OCI-LY3 (cell line): Measurements from ENCODE around the gene FBXW7.

Source experiments
- H2AFZ ChIP-seq: fragments of 200-600, 300-600 bp; shearing (Covaris generic); 2 replicates; pipeline ENCODE4 v1.6.0; 2014; ENCODE audit warnings: antibody characterized with exemption, low read depth, low read length
- H3K27ac ChIP-seq: fragments of 200-600, 300-600 bp; sonication (generic); 2 replicates; pipeline ENCODE4 v1.5.1; 2014; ENCODE audit warnings: mild to moderate bottlenecking, low read length, moderate library complexity, mixed read lengths
- H3K27me3 ChIP-seq: fragments of 200-600, 300-600 bp; sonication (generic); 2 replicates; pipeline ENCODE4 v1.6.1; 2014; ENCODE audit warnings: low read depth, low read length, mixed read lengths
- H3K36me3 ChIP-seq: fragments of 200-600, 300-600 bp; sonication (generic); replicated peaks from 2 replicates; pipeline ENCODE3; 2014; ENCODE audit warnings: low read depth, low read length, mixed read lengths
- H3K4me1 ChIP-seq: fragments of 300-600, 200-600 bp; sonication (generic); 2 replicates; pipeline ENCODE4 v1.6.1; 2014; ENCODE audit warnings: low read length, mixed read lengths
- H3K4me2 ChIP-seq: fragments of 200-600, 300-600 bp; sonication (generic); 2 replicates; pipeline ENCODE4 v1.6.1; 2014; ENCODE audit warnings: low read length, mixed read lengths
- H3K4me3 ChIP-seq: fragments of 300-600, 200-600 bp; sonication (generic); 2 replicates; pipeline ENCODE4 v1.5.1; 2014; ENCODE audit warnings: antibody characterized with exemption, mild to moderate bottlenecking, low read length, moderate library complexity
- H3K79me2 ChIP-seq: fragments of 300-600, 200-600 bp; shearing (Covaris generic); 2 replicates; pipeline ENCODE4 v1.6.1; 2014; ENCODE audit warnings: mild to moderate bottlenecking, low read length, mixed read lengths
- H3K9ac ChIP-seq: fragments of 300-600, 200-600 bp; shearing (Covaris generic); 2 replicates; pipeline ENCODE4 v1.6.0; 2014; ENCODE audit warnings: mild to moderate bottlenecking, low read length, moderate library complexity
- H3K9me3 ChIP-seq: fragments of 200-600, 300-600 bp; shearing (Covaris generic); 2 replicates; pipeline ENCODE4 v1.6.1; 2014; ENCODE audit warnings: low read length, mixed read lengths; ENCODE audit not compliant: insufficient read depth
- H4K20me1 ChIP-seq: fragments of 200-600, 300-600 bp; sonication (generic); 2 replicates; pipeline ENCODE4 v1.6.1; 2016; ENCODE audit warnings: low read length, mixed read lengths; ENCODE audit not compliant: insufficient read depth
- CTCF ChIP-seq: fragments of 200-600, 300-600 bp; sonication (generic); IDR thresholded peaks from 2 replicates; pipeline ENCODE4 v1.5.1; 2014; ENCODE audit warnings: antibody characterized with exemption, low read length, low read depth
- EZH2phosphoT487 ChIP-seq: fragments of 200-600 bp; shearing (Covaris generic); IDR thresholded peaks from 2 replicates; pipeline ENCODE4 v1.6.1; 2018; ENCODE audit warnings: antibody characterized with exemption, mixed run types, low read depth

Gene FBXW7

GRCh38 chr4:152308951-152309350 lies 226.9 kb downstream of the FBXW7 start:
- Histone ChIP-seq H3K9me3 (no peaks in the 10 kb centered on the region), H3K27ac (no peak overlapping the region), H3K79me2 (no peaks in the 10 kb centered on the region), H4K20me1 (no peaks in the 10 kb centered on the region), H3K9ac (no peak overlapping the region), H2AFZ (no peak overlapping the region), H3K36me3 (no peaks in the 10 kb centered on the region), H3K27me3 (no peaks in the 10 kb centered on the region), H3K4me2 (no peak overlapping the region), H3K4me1 (peaks cover 22% of the 10 kb centered on the region), H3K4me3 (no peak overlapping the region)
- no peak for TF ChIP-seq CTCF

GRCh38 chr4:152307669-152308068 lies 228.2 kb downstream of the FBXW7 start:
- H3K27ac ChIP-seq = no peak overlapping the region
- H3K36me3 ChIP-seq = no peaks in the 10 kb centered on the region
- no peak overlapping the region for H3K9ac ChIP-seq
- H3K27me3 ChIP-seq = no peaks in the 10 kb centered on the region
- TF ChIP-seq EZH2phosphoT487 (no peak), CTCF (peak; percentile 16; the same call in 1 of the 2 replicates)
- H3K9me3 ChIP-seq = no peaks in the 10 kb centered on the region
- H3K4me3 ChIP-seq = no peak overlapping the region
- no peak overlapping the region for H2AFZ ChIP-seq
- H3K4me1 ChIP-seq = peaks cover 29% of the 10 kb centered on the region
- H4K20me1 ChIP-seq = no peaks in the 10 kb centered on the region
- no peak overlapping the region for H3K4me2 ChIP-seq
- H3K79me2 ChIP-seq = no peaks in the 10 kb centered on the region

- no peaks in the 10 kb centered on the region for H3K27me3 ChIP-seq
- TF ChIP-seq EZH2phosphoT487 = no peak
- no peak for TF ChIP-seq CTCF
- no peak overlapping the region for H2AFZ ChIP-seq
- H3K4me2 ChIP-seq = no peak overlapping the region
- H3K27ac ChIP-seq = no peak overlapping the region
- H3K9me3 ChIP-seq = no peaks in the 10 kb centered on the region
- peaks cover 29% of the 10 kb centered on the region for H3K4me1 ChIP-seq
- no peaks in the 10 kb centered on the region for H4K20me1 ChIP-seq
- H3K36me3 ChIP-seq = no peaks in the 10 kb centered on the region
- no peak overlapping the region for H3K4me3 ChIP-seq
- H3K9ac ChIP-seq = no peak overlapping the region
- H3K79me2 ChIP-seq = no peaks in the 10 kb centered on the region
Observed at GRCh38 chr4:152306541-152306940, 229.4 kb downstream of the FBXW7 start.

GRCh38 chr4:152304220-152304619 lies 231.7 kb downstream of the FBXW7 start:
- no peaks in the 10 kb centered on the region for H4K20me1 ChIP-seq
- H3K4me1 ChIP-seq = peaks cover 29% of the 10 kb centered on the region
- H3K4me2 ChIP-seq = peak overlapping the region; percentile 58
- no peak for TF ChIP-seq CTCF
- no peak for TF ChIP-seq EZH2phosphoT487
- H3K27ac ChIP-seq = peak overlapping the region; percentile 42
- H3K9me3 ChIP-seq = no peaks in the 10 kb centered on the region
- no peaks in the 10 kb centered on the region for H3K79me2 ChIP-seq
- peak overlapping the region; percentile 3; the same call in 1 of the 2 replicates for H3K9ac ChIP-seq
- H3K36me3 ChIP-seq = no peaks in the 10 kb centered on the region
- no peaks in the 10 kb centered on the region for H3K27me3 ChIP-seq
- peak overlapping the region; percentile 93 for H2AFZ ChIP-seq
- H3K4me3 ChIP-seq = peak overlapping the region; percentile 30
